Inflammatory macrophage (primary cell): ENCODE measurements around the gene FASLG.
A peak's percentile ranks its signal among the peaks of the same experiment; 100 is the strongest.
"Not testable (repeated sequence)": the region's sequence is repeated elsewhere in the genome, so short reads cannot be mapped to it uniquely, and the experiment has no call there.

Source experiments
- DNase-seq, 2 donors: peaks; one replicate each; pipeline ENCODE4 v3.0.0-alpha.2; 2020 to 2022

The FASLG gene

GRCh38 chr1:172686143-172686542, 27.2 kb downstream of the FASLG start:
- no peak for DNase-seq

DNA sequence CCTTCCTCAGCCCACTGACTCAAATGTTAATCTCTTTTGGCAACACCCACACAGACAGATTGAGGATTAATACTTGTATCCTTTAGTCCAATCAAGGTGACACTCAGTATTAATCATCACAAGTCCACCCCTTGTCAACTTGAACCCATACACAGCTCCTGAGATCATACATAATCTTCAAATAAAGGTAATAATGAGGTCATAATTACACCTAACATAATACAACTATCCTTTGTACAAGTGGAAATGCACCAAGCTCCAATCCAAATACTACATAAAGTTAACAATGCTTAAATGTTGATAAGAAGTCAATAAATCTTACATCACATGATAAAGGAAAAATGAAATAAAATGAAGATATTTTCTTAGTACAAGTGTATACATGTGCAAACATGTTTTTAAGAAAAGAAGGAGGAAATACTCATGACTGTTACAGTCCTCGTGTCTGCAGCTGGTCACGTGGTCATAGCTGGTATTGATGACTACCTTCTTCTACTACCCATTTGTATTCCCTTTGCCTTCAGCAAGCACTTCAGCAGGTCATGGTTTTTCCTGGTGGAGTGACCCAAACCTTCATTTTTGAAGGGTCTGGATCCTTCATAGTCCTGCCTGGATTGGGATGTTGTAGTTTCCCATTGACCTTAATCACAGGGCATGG, 29.7 kb downstream of the FASLG start:
- not testable (repeated sequence) for DNase-seq

GRCh38 chr1:172690925-172691324, 32.0 kb downstream of the FASLG start:
- DNase-seq = not testable (repeated sequence)

DNA sequence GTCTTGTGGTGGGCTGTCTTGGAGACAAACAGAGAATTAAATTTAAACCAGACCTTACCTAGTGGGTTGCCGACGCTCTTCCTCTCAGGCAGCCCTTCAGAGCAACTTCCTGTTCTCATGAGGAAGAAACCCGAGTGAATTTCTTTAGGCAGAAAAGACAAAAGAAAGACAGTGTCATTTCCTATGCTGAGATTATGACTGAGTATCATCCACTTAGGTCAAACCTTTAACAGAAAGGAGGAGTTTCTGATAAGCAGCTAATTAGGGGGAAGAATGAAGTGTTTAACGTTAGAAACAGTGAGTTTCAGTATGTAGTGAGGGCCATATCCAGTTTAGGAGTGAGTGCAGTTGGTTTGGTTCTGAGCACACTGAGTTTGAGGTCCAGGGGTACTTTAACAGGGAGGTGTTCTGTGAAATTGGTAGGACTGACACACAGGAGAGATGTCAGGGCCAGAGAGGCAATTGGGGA, 38.7 kb downstream of the FASLG start:
- peak; percentile 38 to 53 for DNase-seq

DNA sequence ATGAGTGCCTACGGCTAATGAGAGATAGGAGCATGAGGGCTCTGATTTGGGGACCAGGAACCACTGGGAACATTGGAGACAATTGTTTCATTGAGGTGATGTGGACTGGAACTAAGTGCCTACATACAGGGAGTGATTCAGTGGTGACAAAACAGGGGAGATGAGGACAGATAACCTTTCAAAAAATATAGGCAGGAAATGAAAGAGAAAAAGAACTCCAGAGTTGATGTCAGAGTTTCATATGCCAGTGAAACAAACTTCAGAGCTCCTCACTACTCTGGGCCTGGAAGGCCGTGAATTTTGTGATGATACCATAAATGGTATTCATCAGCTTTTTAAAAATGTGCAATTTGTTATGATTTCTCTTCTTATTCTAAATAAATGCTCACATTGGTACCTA, 39.3 kb downstream of the FASLG start:
- DNase-seq = no peak

GRCh38 chr1:172699111-172699510, 40.2 kb downstream of the FASLG start:
- DNase-seq = peak; percentile 11 to 26

GRCh38 chr1:172699695-172700227, 40.9 kb downstream of the FASLG start:
- DNase-seq = no peak

DNA sequence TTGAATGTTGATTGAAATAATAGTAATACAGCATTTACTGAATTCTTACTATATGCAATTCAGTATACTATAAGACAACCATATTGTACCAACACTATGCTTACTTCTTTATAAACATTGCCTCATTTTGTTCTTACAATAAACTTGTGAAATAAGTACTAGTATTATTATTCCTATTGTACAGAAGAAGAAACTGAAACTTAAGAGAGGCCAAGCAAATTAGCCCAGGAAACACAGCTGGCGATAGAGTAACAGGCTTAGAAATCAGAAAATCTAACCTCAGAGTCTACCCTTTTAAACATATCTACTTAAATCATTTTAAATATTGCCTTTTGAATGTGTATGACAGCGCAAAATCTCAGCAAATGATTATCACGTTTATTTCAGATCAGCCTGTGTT, 41.7 kb downstream of the FASLG start:
- no peak for DNase-seq

DNA sequence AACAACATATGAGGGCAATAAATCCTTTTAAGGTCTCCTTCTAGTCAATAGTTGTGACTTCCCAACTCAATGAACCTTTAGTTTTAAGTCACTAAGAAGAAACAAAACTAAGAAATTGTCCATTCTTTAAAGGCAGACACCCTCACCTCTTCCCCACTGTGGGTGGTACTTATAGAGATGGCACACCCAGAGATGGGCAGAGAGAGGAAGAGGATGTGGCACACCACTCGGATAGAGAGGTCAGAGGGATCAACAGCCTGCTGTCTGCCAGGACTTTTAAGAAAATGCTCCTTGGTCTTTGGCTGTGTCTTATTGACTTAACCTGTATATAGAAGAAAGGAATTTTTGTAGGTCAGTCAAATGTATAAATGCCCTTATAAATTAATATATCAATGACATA, 45.1 kb downstream of the FASLG start:
- DNase-seq = no peak

GRCh38 chr1:172704420-172705210, 45.7 kb downstream of the FASLG start:
- no peak for DNase-seq

- DNase-seq = no peak
Measured at GRCh38 chr1:172708452-172708851, 49.5 kb downstream of the FASLG start.

DNA sequence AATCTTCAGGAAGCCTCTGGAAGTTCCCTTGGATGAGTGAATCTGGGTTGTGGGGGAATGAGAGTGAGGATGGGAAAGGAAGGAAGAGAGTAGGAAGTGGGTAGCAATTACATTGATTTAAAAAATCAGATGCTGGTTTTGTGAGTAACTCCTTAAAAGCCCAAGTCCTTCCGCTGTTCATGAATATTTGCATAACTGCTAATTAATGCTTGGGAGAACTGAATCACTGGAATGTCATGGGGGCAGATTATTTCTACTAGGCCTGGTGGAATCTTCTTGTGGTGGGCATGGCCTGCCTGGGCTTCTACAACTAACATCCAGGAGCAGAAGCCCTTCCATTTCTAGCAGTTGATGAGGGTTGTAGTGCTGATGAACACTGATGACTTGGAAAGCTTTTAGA, 52.7 kb downstream of the FASLG start:
- DNase-seq = no peak

DNA sequence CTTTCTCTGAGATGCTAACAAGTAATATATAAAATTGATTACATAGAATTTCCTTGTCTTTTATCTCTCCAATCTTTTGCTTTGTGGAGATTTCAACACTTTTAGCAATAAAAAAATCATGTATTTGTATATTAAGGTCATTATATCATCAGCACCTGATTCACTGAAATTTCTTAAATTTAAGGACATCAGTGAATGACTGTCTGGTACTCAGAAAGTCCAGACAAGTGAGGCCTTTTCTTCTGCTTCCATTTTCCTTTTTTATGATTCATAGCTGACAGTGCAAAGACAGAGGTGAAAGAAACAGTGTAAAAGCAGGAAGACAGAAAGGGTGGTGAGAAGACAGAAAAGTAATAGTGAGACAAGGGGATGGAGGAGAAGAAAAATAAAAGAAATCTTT, 54.6 kb downstream of the FASLG start:
- DNase-seq = no peak
